HG03196 (cell line): Measurements from ENCODE around the gene ARHGEF40.

Experiments used
- ATAC-seq: cut with Tn5 transposase; IDR thresholded peaks from one replicate; pipeline ENCODE4 v1.9.1; 2021; ENCODE audit not compliant: unreplicated experiment

Gene ARHGEF40

DNA sequence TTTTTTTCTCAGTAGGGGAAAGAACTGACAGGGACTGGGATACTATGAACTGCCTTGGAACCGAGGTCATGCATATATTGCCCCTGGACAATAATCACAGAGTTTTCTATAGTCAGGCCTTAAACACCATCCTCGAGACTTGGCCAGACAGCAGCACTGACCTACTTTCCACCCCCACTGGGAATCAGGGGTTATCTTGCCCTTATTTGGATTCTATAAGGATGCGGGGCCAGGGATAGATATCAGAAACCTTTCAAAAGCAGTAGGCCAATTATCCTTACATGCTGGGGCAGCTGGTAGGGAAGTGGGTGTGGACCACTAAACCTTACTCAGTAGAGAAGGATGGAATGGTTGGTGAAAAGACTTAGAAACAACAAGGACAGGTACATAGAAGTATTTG is 26.3 kb downstream of the ARHGEF40 start:
- ATAC-seq: no peak

DNA sequence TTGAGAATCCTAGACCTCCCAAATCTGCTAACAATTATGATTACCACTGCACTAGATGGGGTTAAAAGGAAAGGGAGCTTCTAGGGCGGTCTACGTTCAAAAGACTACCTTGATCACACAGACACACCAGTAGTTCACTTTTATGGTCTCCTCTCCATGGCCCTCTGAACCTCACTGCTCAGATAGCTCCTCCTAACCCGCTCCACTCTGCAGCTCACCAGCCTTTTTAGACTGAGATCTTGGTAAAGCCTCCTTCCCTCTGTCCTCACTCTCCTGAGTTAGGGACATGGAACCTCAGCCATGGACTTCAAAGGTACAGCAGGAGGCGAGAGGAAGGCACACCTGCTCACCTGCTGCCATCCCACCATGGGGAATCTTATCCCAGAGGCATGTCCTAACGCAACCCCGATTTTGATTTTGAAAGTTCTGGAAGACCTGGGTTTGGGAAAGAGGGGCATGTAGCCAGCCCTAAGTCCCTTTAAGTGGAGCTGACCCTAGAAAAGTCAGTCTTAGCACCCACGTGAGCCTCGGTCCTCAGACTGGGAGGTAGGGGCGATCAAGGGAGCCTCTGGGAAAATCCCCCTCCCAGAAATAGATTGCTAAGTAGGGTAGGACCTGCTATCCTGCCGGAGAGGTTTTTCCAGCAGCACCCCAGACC is 27.0 kb downstream of the ARHGEF40 start:
- ATAC-seq: no peak

DNA sequence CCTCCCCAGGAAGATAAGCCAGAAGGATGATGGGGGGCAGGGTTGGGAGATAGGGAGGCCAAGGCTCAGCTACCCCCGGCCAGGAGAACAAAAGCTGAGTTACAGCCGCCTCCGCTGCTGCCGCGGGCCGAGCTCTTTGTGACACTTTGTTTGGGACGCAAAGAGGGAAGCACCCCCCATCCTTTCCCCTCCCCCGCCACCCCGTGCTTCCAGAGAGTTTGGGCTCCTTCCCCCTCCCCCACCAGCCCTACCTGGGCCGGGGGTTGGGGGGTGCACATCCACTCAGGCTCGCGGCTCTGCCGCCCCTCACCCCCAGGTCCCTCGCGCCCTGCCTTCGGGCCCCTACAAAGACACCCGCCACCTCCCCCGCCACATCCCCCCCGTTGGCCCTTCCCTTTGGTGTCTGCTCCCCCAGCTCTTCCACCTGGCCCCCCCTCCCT is 27.6 kb downstream of the ARHGEF40 start:
- no peak for ATAC-seq

DNA sequence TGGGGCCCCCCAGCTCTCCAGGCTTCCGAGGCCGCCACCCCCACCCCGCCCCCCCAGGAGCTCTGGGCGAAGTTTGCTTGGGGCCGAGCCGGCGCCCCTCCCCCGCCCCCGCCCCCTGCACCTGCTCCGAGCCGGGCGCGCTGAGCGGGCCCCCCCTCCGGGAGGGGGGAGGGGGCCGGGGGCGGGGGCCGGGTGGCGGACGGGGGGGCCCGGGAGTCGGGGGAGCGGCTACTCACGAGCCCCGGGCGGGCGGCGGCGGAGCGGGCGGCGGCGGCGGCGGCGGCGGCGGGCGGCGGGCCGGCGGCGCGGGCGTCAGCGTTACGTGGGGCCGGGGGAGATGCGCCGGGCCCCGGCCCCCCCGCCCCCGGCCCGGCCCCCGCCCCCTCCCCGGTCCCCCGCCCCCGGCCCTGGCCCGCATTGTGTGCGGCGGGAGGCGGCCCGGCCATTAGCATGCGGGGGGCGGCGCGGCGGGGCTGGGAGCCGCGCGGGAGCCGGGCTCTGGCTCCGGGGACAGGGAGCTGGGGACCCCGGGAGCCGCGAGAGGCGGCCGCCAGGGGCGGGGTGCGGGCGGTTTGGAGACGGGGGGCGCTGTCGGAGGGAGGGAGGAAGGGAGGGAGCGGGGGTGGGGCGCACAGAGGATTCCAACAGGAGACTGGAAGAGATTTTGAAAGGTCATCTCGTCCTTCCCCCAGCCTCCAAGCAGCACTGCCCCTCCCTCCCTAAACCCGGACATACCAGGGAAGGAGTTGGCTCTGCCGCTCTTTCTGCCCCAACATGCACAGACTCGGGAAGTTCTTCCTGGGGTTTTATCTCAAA is 28.2 kb downstream of the ARHGEF40 start, which contains the start of gene ZNF219:
TSS of gene ZNF219 (minus strand) at position 580 of the 816 bp plus-strand sequence. CDS start 5,064 bp downstream, outside the sequence.
- no peak for ATAC-seq

- no peak for ATAC-seq
These were observed 28.9 kb downstream of the ARHGEF40 start for GRCh38 chr14:21098892-21099595.

GRCh38 chr14:21099596-21099985 is 29.5 kb downstream of the ARHGEF40 start:
- no peak for ATAC-seq

DNA sequence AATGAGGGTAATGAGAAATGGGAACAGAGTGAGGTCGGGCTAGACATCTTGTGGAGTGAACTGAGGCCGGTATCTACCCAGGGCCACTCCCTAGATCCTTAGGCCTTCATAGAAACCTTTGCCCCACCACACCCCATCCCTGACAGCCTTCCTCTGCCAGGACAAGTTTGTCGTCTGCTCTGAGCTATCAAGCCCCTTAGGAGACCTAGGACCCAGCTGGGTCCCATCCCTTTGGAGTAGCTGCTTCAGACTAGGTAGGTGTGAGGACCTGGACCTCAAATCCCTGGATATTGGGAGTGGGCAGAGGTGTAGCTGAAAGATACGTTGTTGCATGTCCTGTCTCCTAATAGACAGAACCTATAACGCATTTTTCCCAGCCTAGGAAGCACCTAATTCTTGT is 30.8 kb downstream of the ARHGEF40 start, which contains the start of gene TMEM253:
TSS of gene TMEM253 (plus strand) at position 136 of the 400 bp plus-strand sequence. CDS start 278 bp downstream, outside the sequence.
- ATAC-seq: no peak

DNA sequence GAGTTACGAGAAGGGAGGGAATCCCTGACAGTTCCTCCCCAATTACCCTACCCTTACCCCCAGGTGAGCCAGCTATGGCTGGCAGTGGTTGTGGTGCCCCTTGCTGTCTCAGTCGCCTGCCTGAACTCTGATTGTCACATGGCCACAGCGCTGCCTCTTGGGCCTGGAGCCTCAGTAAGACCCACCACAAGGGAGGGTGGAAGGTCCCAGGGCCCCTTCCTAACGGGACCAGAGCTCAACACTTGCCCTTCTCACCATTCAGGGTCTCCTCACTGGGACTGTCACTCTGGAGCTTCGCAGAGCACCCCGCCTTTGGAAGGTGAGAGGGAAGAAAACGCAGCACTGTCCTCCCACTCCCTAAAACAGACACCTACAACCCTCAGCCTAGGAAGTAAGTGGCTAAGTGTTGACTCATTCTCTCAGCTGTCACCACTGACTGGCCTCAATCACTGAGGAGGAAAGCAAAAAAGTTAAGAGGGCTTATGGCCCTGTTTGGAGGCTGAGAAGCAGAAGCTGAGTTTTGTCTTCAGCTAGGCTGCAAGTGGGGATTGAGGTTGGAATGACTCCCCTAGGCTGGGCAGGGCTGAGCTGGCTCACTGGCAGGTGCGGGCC is 31.8 kb downstream of the ARHGEF40 start:
- ATAC-seq: no peak

DNA sequence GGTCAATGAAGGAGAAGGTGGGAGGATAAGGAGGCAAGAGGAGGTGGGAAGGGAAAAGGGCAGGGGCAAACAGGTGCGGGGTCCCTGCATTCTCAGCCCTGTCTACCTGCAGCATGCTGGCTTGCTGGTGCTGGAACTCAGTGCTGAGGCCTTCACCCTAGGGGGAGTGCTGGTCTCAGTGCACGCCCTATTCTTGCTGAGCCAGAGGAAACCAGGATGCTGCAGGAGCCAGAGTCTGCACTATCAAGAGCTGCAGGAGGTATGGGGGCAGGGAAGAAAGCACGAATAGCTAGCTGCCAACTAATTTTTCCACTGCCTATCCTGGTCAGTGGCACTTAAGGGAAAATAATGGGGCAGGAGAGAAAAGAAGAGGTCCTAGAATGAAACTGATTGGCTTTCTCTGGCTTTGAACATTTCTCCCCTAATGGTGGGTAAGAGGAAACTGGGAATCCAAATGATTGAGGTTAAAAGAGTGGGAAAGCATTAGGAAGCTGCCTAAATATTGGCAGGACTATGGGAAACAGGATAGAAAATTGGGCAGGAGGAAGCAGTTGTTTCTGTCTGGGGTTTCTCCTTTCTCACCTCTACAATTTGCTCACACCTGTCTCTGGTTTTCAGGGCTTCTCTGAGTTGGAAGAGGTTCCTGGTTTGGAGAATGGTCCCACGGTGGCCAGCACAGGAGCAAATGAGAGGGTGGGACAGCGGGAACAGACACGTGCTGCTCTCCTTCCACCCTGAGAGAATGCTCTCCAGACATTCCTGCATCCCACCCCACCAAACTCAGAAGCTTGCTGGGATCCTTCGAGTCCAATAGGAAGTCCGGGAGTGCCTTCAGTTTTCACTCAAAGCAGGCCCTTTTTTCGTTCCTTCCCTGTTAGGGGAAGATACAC is 32.7 kb downstream of the ARHGEF40 start:
- ATAC-seq: no peak

DNA sequence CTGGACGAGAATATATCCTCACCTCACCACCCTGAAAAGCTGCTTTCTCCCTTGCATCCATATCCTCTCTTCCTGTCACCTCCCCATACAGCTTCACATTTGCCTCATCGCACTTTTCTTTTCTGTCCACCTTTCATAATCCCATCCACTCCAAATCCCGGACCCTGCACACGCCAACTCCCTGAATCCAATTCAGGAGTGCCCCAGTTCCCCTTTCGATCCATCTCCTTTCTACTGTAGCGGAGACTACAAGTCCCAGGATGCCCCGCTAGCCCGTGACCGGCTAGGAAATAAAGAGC is 33.3 kb downstream of the ARHGEF40 start:
- ATAC-seq: no peak

DNA sequence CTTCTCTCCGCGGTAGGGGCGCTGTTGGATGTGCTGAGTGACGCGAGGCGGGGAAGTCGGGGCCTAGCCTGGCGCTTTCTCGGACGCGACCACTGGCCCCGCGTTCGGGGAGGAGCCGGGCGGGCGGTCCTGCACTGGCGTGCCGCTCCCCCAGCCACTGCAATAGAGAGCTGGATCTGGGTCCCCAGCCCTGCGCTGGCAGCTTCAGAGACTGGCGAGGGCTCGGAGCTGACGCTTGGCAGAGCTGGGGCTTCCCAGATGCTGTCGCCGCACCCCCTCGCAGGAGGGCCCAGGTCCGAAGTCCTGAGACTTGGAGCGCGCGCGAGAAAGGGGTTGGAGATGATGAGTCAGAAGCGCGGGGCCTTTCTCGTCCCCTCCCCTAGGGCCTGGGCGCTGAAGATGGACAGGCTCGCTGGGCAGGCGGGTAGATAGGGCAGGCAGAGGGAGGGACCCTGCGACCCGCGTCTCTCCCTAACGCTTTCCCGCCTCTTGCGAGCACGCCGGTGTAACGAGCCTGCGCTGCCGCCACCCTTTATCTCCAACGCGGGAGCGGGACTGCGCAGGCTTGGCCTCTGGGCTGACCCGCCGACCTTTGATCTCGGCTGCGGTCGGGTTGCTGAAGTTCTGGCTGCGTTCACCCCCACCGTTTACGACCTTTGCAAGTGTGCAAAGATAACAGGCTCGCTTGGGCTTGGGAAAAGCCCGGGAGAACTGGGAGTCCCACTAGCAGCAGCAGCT is 33.8 kb downstream of the ARHGEF40 start:
- peak; percentile 89 for ATAC-seq

DNA sequence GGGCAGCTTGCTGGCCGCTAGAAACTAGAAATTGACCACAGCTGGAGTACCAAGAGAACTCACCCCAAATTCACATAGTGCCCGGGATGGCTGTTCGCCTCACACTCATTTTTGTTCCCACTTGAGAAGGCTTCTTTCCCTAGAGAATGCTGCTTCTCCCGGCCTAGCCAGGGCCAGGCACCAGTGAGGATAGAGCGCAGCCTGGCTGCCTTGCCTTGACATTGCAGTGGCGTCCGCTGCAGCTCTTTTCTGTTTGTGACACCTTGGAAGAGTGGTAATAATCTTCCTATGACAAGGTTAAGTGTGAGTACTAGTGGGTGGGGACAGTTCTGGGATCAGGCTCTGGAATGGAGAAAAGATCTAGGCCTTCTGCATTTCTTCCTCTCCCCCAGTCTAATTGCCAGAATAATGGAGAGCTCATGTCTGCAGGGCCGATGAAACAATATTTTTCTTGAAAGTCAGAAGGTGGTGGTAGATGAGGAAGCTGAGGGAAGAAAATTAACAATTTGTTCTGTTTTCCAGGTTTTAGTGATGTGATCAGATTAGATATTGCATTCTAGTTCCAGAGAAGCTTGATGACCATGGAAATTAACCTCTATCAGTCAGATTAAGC is 34.5 kb downstream of the ARHGEF40 start:
- ATAC-seq: peak; percentile 37

DNA sequence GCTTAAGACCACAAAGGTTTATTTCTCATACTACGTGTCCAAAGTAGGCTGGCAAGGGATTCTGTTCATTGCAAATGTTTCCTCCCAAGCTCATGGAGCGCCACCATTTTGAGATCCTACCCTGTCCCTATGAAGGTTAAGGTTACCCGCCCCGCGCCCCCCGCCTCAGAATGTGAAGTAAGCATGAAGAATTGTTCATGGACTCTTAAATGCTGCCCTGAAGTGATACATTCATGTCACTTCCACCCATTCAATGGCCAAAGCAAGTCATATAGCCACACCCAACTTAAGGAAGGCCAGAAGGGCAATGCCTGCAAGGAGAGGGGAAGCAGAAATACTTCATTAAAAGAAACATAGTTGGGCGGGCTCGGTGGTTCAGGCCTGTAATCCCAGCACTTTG is 35.0 kb downstream of the ARHGEF40 start:
- no peak for ATAC-seq

DNA sequence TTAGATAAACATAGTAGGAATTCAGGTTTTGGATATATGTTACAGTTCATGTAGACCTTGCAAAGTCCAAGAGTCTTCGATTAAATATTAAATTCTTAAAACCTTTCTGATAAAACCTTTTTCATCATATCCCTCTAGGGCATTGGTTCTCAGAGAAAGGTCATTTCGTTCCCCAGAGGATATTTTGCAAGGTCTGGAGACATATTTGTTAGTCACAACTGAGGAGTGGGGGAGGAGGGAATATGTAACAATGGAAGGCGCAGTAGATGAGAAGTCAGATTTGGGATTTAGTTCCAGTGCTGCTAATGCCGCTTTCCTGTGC is 36.0 kb downstream of the ARHGEF40 start:
- no peak for ATAC-seq

DNA sequence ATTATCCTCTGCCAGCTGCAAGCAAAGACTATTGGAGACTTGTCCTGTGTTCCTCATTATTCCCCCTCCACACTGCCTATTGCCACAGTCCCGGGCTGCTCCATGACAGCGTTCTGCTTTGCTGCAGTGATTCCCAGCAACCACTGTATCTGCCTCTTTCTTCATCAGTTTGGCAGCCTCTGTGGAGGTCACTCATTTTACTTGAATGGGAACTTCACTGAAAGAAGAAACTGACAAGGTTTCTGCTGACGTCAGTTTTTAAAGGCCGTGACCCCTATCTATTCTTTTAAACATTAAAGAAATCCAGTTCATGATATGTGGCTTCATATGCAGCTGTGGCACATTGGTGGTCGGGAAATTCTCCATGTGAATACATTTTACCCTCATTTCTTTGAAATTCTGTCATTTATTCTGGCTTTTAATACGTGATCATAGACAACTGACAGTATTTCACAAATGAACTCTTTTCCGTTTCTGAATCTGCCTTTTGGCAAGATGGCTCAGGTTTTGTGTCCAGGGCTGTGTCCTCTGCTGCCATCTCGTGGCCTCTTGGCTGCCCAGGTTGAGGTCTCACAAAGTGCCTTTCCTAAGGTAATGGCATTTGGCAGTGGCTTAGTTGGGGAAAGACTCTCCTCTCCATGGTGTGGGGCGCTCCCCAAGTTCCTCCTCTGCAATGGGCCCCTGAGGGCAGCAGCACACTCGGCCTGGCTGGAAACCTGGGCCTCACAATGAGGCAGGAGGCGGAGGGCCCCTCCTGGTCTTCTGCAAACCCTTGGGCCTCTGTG is 36.6 kb downstream of the ARHGEF40 start:
- no peak for ATAC-seq

- no peak for ATAC-seq
These were observed 37.2 kb downstream of the ARHGEF40 start for GRCh38 chr14:21107283-21107800.

GRCh38 chr14:21108791-21109190 is 38.7 kb downstream of the ARHGEF40 start:
- no peak for ATAC-seq

DNA sequence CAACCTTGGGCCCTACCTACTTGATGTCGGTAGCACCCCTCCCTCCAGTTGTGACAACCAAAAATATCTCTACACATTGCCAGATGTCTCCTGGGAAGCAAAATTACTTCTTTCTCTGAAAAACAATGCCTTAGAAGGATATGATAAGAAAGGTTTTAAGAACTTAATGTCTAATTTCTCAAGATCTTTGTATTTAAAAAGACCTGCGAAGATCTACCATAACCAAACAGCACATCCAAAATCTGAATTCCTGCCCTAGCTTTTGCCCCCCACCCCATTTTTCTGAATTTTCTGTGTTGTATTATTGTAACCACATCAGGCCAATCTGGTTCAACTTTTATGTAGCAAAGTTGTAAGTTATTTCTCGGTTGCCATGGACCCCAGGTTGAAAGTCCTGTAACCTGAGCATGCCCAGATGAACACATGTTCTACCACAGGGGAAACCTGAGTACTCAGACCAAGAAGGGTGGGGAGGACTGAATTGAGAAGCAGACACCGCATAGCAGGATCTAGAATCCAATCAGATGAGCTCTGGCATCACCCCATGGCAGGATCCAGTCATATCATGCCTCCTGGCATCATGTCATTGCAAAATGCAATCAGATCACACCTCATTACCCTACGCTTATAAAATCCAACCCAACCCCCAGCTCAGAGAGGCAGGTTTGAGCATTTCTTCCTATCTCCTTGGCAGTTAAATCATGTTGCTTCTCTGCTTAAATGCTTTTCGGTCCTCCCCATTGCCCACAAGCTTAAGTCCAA is 39.5 kb downstream of the ARHGEF40 start:
- no peak for ATAC-seq
